GM12875 (cell line): ENCODE results near the gene PPY.

Experiments
- H3K4me3 ChIP-seq: one replicate; pipeline ENCODE4 v1.5.1; 2011; ENCODE audit warnings: low read depth, low read length, control low read depth
- TF ChIP-seq, protein P1 (sequence below): IDR thresholded peaks from 2 replicates; pipeline ENCODE4 v1.5.1; 2011; ENCODE audit warnings: low read depth, mild to moderate bottlenecking, control low read depth, inconsistent platforms, low read length, moderate library complexity, borderline replicate concordance; ENCODE audit not compliant: insufficient read depth

PPY gene

DNA sequence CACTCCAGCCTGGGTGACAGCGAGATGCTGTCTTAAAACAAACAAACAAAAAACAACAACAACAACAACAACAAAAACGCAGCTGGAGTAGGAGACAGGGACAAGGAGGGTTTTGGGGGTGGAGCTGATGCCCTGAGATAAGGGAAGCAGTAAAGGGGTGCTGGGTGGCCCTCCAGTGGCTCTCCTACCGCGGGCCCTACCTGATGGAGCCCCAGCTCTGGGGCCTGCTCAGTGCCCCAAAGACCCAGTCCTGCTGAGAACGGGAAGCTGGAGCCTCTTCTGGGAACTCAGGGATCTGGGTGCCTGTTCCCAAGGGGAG is 40.9 kb upstream of the PPY start:
- TF ChIP-seq, protein P1, sequence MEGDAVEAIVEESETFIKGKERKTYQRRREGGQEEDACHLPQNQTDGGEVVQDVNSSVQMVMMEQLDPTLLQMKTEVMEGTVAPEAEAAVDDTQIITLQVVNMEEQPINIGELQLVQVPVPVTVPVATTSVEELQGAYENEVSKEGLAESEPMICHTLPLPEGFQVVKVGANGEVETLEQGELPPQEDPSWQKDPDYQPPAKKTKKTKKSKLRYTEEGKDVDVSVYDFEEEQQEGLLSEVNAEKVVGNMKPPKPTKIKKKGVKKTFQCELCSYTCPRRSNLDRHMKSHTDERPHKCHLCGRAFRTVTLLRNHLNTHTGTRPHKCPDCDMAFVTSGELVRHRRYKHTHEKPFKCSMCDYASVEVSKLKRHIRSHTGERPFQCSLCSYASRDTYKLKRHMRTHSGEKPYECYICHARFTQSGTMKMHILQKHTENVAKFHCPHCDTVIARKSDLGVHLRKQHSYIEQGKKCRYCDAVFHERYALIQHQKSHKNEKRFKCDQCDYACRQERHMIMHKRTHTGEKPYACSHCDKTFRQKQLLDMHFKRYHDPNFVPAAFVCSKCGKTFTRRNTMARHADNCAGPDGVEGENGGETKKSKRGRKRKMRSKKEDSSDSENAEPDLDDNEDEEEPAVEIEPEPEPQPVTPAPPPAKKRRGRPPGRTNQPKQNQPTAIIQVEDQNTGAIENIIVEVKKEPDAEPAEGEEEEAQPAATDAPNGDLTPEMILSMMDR = no peak
- no peak overlapping the region for H3K4me3 ChIP-seq

DNA sequence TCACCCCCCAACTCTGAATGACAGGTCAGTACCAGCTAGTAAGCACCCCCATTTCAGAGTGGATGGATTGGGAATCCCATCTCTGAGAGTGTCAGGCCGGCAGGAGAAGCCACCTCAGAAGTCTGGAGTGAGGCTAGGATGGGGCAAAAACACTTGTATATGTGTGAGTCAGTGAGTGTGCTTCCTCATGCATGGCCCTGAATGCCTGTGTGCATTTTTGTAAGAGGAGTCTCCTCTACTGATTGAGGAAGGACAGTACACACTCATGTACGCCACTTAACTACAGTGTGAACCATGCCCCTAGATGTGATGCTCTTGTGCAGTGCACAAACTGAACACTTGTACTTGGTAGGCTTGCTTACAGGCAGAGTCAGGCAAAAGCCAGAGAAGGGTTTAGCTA is 39.9 kb upstream of the PPY start:
- no peak overlapping the region for H3K4me3 ChIP-seq
- TF ChIP-seq, protein P1 = no peak

DNA sequence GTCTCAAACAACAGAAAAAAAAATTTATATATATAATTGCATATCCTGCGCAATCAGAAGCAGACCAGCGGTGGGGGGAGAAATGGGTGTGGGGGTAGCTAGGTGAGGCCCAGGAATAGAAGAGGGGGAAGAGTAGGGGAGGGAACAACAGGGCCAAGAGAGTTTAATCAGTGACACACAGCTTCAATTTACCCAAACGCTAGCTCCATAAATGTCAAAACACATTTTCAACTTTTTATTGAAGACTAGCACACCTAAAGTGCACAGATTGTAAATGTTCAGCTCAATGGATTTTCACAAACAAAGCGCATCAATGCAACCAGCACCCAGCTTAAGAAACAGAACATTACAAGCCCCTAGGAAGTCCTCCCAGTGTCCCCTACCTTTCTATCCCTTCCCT is 37.4 kb upstream of the PPY start:
- TF ChIP-seq, protein P1 = no peak
- H3K4me3 ChIP-seq = no peak overlapping the region

DNA sequence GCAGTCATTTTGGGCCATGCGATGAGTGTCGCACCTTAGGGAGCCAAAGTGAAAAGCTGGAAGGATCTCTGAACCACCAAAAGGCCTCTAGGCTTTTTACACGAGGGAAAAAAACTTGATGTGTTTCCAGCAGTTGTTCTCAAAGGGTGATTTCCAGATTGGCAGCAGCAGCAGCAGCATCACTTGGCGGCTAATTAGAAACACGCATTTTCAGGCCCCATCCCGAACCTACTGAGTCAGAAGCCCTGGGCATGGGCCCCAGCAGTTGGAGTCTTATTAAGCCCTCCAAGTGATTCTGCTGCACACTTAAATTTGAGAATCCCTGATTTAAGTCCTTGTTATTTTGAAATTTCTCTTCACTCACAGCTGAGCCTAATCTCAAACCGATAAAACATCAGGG is 36.7 kb upstream of the PPY start:
- no peak overlapping the region for H3K4me3 ChIP-seq
- TF ChIP-seq, protein P1 = no peak

DNA sequence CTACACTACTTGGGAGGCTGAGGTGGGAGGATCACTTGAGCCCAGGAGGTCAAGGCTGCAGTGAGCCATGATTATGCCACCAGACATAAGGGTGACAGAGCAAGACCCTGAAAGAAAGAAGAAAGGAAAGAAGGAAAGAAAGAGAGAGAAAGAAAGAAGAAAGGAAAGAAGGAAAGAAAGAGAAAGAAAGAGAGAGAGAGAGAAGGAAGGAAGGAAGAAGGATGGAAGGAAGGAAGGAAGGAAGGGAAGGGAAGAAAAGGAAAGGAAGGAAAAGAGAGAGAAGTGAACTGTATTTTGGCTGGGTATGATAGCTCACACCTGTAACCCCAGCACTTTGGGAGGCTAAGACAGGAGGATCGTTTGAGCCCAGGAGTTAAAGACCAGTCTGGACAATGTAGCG is 35.8 kb upstream of the PPY start:
- no peak overlapping the region for H3K4me3 ChIP-seq
- TF ChIP-seq, protein P1 = no peak

DNA sequence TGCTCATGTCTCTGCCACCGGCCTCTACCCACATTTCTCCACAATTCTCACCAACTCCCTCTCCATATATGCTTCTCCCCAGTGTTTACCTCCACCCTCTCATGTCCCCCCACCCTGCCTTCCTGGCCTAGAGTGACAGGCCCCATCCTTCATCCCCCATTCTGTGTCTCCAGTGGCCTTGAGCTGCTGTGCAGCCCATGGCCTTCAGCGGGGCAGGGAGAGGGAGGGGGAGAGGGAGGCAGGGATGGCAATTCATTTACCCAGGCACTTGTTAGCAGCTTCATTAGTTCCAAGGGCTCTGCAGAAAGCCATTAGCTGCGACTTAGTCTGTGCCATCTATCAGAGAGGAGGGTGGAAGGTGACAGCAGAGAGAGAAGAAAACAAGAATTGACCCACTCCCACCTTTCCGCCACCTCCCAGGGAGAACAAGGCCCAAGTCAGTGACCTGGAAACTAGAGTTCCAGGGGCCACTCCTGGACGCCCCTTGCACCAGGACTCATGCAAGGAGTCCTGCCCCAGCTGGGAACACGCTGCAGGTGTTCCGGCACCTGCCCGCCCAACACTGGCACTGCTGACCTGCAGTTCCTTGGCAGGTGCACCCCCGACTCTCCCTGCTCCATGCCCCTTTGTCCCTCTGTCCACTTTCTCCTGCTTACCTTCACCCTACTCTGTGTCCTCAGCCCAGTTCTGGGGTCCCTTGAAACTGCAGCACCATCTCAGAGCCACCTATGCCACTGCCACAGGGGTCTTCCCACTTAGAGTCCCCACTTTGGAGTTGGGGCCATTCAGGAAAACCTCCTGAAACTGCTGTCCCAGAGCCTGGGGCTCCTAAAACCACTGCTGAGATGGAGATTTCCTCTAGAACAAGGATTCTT is 34.9 kb upstream of the PPY start:
- no peak overlapping the region for H3K4me3 ChIP-seq
- TF ChIP-seq, protein P1 = no peak

DNA sequence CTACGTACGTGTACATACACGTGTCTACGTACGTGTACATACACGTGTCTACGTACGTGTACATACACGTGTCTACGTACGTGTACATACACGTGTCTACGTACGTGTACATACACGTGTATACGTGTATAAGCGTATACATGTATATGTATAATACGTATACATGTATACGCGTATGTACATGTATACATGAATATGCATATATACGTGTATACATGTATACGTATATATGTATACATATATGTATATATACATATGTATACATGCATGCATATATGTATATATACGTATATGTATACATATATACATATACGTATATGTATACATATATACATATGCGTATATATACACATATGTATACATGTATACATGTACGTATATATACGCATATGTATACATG is 33.6 kb upstream of the PPY start:
- no peak overlapping the region for H3K4me3 ChIP-seq
- TF ChIP-seq, protein P1 = no peak
